NCI-H524 (cell line): Measurements from ENCODE around the gene FXYD4.
"Not testable (repeated sequence)": the region's sequence is repeated elsewhere in the genome, so short reads cannot be mapped to it uniquely, and the experiment has no call there.

ENCODE experiments used
- DNase-seq, 2 experiments: peaks; one replicate each; lab custom pipeline; 2025; lab: John Stamatoyannopoulos, UW

Gene FXYD4

DNA sequence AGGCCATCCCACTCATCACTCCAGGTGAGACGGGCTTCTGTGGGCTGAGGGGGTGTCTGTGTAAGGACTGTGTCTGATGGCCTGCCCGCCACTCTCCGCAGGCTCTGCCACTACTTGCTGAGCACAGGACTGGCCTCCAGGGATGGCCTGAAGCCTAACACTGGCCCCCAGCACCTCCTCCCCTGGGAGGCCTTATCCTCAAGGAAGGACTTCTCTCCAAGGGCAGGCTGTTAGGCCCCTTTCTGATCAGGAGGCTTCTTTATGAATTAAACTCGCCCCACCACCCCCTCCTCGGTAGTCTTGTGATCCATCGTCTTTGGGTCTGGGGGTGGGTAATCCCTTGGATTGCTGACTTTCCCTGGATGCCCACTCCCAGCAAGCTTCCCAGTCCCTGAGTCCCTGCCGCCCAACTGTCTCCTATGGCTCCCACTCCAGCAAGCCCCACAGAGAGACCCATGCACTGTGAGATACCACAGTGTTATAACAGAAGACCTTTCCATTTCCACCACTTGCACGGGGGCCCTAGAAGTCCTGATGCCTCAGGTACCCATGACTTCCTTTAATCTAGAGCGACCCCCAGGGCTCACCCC is 4.7 kb downstream of the FXYD4 start:
- no peak for DNase-seq

DNA sequence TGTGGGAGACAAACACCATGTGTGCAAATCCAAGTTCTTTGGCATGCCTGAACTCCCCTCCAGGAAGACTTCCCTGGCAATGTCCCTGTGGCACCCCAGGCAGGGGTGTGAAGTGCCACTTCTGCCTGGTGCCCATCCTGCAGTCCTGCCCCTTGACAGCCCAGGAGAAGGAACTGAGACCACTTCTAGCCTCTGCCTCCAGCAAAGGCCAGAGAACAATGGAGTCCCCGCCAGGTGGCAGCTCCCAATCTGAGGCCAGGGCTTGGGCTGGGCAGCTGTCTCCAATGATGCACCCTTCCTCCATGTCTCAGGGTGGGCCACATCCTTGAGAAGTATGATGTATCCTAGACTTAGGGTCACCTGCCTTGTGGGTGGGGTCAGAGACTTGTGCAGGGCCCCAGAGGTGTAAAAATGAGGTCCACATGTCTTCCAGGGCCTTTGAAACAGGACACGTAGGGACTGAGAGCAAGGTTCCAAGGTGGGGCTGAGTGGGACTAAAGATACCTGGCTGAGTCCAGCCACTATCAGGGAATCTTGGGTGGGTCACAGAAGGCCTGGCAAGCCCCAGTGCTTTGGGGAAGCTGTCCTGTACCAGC is 5.5 kb downstream of the FXYD4 start:
- DNase-seq = no peak

DNA sequence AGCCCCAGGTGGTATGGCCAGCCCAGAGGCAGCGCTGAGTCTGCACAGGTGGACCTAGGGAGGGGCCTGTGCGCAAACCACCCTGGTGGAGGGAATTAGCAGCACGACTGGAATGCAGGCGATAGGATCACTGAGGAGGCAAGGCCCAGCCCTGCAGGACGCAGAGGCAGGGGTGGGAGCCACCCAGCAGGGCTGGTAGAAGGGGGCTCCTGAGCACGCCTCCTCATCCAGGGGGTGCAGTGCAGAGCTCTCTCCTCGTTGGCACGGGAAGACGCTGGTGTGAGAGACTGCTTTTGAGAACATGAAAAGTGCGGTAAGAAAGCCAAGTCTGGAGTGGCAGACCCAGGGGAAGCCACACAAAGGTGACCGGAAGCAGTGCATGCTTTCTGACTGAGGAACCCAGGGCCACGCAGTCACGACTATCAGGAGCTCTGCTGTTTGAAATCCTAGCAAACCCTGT is 6.0 kb downstream of the FXYD4 start:
- no peak for DNase-seq

DNA sequence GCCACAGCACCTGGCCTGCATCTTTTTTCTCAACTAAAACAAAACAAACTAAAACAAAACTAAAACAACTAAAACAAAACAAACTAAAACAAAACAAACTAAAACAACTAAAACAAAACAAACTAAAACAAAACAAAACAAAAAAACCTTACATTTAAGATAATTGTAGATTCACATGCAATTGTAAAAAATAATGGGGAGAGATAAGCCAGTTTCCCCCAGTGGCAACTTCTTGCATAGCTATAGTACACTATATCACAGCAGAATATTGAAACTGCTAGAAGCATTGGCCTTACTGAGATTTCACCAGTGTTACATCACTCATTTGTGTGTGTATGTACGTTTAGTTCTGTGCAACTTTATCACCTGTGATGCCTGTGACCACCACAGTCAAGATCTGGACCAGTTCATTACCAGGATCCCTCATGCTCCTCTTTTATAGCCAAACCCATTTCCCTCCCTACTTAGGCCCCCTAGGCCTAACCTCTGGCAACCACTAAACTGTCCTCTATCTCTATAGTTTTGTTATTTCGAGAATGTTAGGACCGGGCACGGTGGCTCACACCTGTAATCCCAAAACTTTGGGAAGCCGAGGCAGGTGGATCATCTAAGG is 9.3 kb downstream of the FXYD4 start:
- no peak for DNase-seq

DNA sequence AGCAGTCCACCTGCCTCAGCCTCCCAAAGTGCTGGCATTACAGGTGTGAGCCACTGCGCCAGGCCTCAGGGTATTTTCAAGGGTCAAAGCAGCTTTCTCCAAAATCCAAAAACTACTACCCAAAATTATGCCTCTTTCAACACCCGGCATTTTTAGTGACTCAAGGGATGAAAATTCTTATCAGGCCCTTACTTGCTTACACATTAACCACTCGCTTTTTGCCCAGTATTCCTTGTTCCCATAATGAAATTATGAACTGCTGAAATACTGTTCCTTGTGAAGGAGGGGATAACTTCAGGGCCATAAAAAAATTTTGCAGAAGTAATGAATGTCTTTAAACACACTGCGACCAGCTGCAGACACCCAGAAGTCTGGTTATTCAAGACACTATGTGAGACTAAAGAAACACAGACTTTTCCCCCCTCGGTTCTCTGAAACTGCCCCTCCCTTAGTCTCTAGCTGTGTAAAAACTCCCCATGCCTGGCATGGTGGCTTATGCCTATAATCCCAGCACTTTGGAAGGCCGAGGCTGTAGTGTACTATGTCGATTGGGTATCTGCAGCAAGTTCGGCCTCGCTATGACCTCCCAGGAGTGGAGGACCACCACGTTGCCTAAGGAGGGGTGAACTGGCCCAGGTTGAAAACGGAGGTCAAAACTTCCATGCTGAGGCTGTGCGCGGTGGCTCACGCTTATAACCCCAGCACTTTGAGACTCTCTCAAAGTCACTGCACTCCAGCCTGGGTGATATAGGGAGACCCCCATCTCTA is 12.0 kb downstream of the FXYD4 start:
- DNase-seq = no peak

DNA sequence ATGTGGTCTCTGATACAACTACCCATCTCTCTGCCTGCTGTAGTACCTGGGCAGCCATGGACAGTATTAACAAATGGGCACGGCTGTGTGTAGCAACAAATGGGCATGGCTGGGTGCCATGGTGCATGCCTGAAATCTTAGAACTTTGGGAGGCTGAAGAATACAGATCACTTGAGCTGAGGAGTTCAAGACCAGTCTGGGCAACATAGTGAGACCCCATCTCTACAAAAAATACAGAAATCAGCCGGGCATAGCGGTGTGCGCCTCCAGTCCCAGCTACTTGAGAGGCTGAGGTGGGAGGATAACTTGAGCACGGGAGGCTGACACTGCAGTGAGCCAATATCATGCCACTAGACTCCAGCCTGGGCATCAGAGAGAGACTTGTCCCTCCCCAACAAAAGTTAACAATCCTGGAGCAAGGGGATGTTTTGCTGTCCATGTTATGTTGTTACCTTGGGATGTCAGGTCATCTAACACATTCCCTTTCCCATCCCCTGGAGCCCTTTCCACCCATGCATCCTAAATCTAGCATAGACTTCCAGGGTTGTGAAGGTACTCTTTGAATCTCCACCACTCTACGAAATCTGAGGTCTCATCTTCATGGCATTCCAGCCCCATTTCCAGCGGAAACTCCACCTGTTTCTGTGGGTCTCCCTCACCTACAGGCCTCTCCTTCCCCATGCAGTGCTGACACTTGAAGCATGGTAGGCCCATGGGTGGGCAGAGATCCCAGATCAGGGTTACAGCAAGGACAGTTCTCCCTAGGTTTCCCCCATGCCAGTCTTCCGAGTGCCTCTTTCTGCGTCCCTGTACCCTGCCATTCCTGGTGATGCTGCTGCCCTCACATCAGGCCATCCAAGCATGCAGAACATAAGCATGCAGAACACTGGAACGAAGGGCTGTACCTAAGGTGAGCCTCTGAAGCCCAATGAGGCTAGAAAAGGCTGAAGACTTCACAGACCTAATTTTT is 13.1 kb downstream of the FXYD4 start:
- no peak for DNase-seq

DNA sequence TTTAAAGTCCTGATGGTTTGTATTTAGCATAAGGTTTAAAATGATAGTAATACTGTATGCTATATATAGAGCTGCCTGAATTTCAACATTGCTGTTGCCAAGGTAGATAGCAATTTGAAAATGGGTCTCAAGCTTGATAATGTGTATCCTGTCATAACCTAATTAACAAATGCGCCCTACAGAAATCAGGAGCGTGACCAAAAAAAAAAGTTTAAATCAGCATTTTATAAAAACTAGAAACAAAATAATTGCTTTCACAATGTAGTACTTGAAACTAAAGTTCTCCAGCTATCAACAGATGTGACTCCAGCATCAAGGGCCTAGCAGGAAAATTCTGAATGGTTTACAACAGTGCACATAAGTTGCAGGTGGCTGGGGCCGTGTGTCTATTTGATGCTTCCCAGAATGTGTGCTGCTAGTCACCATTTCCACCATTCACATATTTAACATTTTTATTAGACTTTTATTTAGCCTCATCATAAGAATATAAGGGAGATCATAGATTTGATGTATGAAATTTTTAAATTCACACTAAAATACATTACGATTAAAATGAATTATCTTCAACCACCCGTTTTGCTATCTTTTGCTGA is 14.1 kb downstream of the FXYD4 start:
- no peak for DNase-seq

DNA sequence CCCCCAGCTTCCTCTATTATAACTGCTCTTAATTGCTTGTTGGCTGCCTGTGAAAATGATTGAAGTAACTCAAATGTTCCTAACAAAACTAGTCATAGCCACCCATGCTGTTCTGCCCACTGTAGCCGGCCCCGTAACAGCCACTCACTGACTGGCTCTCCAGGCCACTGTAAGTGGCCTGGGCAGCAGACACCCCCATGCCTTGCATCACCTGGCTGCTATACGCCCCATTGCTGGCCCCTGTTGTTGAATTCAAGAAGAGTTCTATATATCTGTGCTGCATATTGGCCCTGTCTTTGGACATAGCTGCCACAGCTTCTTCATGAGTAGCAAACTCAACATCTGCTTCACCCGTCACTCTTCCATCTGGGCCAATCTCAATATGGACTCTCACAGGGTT is 15.1 kb downstream of the FXYD4 start:
- no peak for DNase-seq

DNA sequence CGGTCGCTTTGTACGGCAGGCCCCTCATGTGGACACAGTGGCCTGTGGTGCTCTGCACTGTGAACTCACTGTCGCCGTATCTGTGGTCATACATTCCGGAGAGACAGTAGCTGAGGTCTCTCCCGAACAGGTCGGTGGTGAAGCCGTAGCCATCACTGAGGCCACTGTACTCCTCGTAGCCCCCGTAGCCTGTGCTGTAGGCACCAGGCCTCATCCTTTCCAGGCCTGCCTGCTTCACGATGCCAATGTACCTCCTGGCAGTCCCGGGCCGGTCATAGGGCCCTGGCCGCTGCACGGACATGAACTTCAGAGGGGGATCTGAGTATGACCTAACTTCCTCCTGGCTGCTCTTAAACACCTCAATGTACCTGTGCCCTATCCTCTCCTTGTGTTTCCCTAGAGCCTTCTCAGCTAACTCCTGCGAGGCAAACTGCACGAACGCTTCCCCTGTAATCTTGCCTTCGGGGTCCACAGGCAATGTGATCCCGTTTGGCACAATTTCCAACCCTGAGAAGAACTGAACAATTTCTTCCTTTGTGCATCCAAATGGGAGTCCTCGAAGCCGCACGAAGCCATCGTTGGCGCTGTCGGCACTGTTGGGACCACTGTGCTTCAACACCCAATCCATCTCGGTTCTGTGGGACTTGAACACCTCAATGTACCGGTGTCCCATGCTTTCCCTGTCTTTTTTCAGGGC is 15.7 kb downstream of the FXYD4 start:
- no peak for DNase-seq

DNA sequence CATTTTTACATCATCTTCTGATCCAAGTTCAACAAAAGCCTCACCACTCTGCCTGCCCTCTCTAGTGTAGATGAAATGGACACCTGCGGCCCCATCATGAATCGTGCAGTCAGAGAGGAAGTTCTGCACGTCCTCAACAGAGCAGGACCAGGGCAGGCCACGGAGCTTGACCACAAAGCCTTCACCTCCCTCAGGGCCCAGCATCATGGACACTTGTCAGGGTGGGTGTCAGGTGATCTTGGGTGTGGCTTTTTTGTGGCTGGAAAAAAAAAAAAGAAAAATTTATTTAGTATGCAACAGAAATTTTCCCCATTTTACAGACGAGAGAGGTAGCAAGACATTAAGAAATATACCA is 16.2 kb downstream of the FXYD4 start:
- DNase-seq = no peak

DNA sequence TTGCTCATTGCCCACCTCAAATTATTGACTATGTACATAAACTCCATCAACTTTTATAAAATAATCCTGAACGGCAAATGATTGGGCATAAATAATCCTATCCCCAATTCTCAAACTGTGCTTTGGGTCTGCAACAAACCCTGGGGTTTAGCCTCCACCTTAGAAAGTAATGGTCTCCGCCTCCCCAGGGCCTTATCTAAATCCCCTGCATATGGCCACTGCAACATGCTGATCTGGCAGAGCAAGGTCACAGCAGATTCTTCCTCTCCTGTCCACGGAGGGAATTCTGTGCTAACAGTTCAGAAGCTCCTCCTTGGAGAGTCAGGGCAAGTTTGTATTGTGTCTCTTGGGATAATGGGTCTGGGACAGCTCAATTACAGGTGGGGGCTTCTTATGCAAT is 18.4 kb downstream of the FXYD4 start:
- DNase-seq = no peak

DNA sequence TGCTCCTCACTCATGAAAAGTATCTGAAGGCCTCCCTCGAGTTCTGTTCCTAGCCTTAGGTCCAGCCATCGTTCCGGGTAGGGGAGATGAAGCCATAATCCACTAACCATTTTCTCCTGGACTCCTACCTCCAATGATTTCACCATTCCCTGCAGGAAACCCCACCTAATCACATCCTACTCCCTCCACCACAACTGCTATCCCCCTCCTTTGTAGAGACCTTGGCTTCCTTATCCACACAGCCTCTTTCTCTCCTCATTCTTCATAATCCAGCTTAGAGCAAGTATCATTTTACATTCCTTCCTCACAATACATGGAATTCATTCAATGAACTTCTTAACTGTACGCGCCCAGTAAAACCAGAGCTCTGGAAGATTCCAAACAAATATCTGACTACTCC is 18.9 kb downstream of the FXYD4 start:
- no peak for DNase-seq

DNA sequence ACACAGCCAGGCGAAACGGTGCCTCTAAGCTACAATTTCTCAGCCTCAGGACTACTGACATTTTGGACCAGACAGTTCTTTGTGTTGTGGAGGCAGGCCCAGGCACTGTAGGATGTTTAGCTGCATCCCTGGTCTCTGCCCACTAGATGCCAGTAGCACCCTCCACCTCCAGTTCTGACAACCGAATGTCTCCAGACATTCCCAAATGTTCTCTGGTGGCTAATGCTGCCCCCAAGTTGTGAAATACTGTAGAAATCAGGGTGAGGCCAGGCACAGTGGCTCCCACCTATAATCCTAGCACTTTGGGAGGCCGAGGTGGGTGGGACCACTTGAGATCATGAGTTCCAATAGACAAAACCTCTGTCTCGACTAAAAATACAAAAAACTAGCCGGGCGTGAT is 19.3 kb downstream of the FXYD4 start:
- DNase-seq = peak in 1 of 2 experiments; percentile 25

DNA sequence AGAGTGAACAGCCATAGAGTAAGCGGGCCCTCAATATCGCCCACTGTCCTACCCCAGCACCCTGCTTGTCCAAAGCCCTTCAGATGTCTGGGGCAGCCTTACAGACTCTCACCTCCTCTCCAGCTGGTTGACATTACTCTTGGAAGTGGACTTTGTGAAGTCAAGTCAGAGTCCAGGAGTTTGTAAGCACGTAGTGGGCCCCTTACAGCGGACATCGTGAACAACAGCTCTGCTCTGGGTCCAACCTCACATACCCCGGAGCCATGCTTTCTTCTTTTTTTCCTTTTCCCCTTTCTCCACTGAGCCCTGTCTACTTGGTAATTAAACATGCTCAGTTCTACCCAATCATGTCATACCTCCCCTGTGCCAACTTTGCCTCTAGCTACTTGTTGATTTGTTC is 20.1 kb downstream of the FXYD4 start:
- DNase-seq = no peak

DNA sequence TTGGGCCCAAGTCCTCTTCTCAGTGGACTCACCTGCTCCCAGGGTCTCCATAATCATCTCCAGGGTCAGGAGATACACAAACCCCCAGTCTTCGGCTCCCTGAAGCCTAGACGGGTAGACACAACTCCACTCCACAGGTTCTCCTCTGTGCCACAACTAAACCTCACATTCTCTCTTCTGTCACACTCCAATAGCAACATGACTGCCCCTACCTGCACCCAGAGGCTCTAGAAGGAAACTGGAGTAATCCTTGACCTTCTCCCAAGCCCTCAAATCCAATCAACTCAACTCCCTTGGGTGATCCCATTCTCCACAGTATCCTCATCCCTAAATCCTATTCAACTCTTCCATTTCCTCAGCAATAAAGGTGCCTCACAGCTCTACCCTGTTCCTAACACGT is 21.3 kb downstream of the FXYD4 start:
- no peak for DNase-seq

DNA sequence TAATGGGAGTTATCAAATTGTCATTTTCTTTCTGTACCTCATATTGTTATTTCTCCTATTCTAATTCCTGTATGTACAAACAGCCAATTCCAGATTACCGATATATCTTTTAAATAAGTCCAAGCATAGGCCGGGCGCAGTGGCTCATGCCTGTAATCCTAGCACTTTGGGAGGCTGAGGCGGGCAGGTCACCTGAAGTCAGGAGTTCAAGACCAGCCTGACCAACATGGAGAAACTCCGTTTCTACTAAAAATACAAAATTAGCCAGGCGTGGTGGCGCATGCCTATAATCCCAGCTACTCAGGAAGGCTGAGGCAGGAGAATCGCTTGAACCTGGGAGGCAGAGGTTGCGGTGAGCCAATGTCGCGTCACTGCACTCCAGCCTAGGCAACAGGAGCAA is 21.8 kb downstream of the FXYD4 start:
- not testable (repeated sequence) for DNase-seq

DNA sequence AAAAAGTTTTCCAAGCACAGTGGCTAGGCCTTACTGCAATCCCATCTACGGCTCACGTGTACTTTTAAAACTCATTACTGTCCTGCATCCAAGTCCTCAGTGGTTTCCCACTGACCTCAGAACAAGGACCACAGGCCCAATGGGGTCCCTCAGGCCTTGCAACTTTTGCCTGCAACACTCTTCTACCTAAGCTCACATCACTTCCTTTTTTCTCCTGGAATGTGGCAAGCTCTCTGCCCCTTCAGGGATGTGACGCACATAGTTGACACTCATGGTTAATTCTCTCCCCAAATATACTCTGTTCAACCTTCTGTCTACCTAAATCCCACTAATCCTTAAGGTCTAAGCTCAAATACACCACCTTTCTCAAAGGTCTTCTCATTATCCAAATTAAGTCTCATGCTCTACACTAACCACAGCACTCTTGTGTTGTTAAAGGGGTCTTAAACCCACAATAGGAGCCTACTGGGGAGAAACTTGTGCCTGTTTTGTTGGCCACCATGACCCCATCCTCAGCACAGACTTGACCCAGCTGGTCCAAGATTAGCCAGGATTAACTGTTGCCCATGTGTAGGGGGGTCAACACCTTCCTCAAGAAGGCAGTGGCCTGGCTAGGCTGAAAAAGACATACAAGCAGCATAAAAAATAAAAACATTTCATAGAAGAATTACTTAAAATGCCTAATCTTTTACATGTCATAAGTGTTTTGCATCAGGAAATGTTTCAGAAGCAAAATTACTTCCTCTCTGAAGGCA is 22.3 kb downstream of the FXYD4 start:
- no peak for DNase-seq

DNA sequence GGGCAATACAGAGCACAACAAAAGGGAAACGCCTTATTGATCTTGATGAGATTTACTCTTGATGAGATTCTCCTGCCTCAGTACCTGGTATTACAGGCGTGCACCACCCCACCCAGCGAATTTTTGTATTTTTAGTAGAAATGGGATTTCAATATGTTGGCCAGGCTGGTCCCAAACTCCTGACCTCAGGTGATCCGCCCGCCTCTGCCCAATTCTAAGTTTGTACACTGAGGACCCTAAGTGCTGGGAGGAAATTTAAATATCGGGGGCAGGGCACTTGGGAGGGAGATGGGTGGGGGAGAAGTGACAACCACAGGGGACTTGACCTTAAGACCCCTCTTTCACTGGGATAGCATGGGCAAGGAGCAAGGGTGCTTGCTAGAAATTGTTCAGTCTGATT is 23.4 kb downstream of the FXYD4 start:
- DNase-seq = no peak

DNA sequence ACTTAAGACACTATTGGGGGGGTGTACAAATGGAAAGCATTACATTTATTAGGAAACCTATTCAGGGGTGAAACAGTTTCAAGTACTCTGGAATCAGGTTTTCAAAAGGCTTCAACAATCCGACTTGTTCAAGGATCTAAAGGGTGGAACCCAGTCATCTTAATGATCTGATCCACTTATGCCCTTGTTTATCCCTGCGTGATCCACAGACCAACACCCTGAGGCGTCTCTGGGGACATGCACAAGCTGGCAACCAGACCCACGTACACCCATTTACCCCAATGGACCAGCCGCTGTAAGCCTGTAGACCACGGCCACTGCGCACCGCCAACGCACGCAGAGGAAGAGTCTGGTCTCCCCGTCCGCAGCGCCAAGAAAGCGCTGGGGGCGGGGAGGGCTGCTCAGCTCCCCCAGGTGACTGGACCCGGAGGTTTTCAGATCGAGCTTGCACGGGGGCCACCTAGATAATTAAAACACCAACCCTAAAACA is 24.2 kb downstream of the FXYD4 start:
- peak in 1 of 2 experiments; percentile 35 for DNase-seq
